SU-DHL-6 (cell line): ENCODE measurements around the gene NEGR1.

Experiments
- EZH2phosphoT487 ChIP-seq: fragments of 200-600 bp; sonication (generic), shearing (Covaris generic); conservative IDR thresholded peaks from 2 replicates; pipeline ENCODE4 v1.6.1; 2018; ENCODE audit warnings: mild to moderate bottlenecking, antibody characterized with exemption, low read length, moderate library complexity, mixed read lengths
- TF ChIP-seq, protein P1 (sequence below): fragments of 200-600 bp; sonication (generic); IDR thresholded peaks from one replicate; pipeline ENCODE4 v1.5.1; 2017; ENCODE audit warnings: antibody characterized with exemption, mild to moderate bottlenecking, low read length, moderate library complexity; ENCODE audit not compliant: insufficient read depth, poor library complexity, severe bottlenecking

DNA sequence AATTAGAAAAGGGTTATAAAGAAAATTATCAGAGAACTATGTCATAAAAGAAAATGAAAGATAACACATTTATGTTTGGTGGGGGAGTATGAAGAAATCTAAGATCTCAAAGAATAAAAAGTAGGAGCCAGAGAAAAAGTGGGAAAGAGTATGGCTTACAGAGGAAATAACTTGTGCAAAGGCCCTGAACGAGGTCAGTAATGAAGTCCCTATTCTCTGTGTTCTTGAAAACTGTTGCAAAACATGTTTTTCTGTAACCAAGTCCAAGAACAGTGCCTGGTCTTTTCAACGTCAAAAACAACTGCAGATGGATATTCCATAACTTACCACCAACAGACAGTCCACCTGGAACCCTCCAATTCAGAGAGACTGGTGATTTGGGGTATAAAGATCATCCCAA is 188.1 kb downstream of the NEGR1 start:
- TF ChIP-seq, protein P1, sequence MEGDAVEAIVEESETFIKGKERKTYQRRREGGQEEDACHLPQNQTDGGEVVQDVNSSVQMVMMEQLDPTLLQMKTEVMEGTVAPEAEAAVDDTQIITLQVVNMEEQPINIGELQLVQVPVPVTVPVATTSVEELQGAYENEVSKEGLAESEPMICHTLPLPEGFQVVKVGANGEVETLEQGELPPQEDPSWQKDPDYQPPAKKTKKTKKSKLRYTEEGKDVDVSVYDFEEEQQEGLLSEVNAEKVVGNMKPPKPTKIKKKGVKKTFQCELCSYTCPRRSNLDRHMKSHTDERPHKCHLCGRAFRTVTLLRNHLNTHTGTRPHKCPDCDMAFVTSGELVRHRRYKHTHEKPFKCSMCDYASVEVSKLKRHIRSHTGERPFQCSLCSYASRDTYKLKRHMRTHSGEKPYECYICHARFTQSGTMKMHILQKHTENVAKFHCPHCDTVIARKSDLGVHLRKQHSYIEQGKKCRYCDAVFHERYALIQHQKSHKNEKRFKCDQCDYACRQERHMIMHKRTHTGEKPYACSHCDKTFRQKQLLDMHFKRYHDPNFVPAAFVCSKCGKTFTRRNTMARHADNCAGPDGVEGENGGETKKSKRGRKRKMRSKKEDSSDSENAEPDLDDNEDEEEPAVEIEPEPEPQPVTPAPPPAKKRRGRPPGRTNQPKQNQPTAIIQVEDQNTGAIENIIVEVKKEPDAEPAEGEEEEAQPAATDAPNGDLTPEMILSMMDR: no peak
- no peak for TF ChIP-seq EZH2phosphoT487
